ENCODE results near the gene VSTM4. TPM values are rescaled to one million over a fixed set of nuclear protein-coding genes. Genes with fewer than 3 reads are reported as not detected.

The VSTM4 gene
- total RNA-seq, 4 donors from 2014 or later, result 10.0 to 21.4 (median 12.6) TPM

DNA sequence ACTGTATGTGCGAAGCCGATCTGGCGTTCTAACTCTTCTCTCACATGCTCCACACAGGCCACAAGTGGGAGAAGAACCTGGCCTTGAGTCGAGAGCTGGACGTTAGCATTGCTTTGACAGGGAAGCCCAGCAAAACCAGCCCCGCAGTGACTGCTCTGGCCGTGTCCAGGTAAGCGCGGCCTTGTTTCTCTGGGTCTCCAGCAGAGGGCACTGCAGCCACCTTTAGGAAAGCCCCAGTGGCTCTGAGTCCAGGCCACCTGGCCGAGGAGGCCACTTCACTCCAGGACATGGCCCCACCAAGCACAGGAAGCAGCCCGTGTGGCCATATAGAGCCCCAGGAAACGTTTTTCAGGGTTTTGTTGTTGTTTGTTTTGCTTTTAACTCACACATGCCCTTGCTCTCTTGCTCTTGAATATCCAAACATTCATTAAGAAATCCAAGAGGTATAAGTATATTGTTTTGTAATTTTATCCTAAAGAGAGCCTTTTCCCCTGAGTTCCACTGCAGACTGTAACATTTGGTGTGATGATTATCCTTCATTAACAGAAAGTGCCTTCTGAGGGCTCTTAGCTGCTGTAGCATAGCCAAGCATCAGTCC lies 133.9 kb downstream of the VSTM4 start:
- no peaks in the 10 kb centered on the region for H3K36me3 ChIP-seq
- intact Hi-C loops (cut with DNase I), result loop anchor here (10.0 kb wide), 2 partner anchors 183 to 533 kb away; no protein-coding TSS in a partner anchor
- H3K27ac ChIP-seq (replicated peaks in 1 of 4), result no peak overlapping the region
- peaks cover 0 to 5% (median 2%) of the 10 kb centered on the region in 4 donors for H3K4me1 ChIP-seq
- no peaks in the 10 kb centered on the region for H3K9me3 ChIP-seq
- no peaks in the 10 kb centered on the region for H3K27me3 ChIP-seq
- TF ChIP-seq, protein P1, sequence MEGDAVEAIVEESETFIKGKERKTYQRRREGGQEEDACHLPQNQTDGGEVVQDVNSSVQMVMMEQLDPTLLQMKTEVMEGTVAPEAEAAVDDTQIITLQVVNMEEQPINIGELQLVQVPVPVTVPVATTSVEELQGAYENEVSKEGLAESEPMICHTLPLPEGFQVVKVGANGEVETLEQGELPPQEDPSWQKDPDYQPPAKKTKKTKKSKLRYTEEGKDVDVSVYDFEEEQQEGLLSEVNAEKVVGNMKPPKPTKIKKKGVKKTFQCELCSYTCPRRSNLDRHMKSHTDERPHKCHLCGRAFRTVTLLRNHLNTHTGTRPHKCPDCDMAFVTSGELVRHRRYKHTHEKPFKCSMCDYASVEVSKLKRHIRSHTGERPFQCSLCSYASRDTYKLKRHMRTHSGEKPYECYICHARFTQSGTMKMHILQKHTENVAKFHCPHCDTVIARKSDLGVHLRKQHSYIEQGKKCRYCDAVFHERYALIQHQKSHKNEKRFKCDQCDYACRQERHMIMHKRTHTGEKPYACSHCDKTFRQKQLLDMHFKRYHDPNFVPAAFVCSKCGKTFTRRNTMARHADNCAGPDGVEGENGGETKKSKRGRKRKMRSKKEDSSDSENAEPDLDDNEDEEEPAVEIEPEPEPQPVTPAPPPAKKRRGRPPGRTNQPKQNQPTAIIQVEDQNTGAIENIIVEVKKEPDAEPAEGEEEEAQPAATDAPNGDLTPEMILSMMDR (IDR thresholded peaks at IDR 0.05), result peak; percentile 56 to 85 (median 59)
- no peak for TF ChIP-seq EP300 (IDR thresholded peaks at IDR 0.05)
- H3K4me3 ChIP-seq, result no peak overlapping the region
- DNase-seq (ENCODE audit: extremely low spot score), result no peak
- WGBS, result 30% methylated on average over 12 of the region's 12 CpGs

DNA sequence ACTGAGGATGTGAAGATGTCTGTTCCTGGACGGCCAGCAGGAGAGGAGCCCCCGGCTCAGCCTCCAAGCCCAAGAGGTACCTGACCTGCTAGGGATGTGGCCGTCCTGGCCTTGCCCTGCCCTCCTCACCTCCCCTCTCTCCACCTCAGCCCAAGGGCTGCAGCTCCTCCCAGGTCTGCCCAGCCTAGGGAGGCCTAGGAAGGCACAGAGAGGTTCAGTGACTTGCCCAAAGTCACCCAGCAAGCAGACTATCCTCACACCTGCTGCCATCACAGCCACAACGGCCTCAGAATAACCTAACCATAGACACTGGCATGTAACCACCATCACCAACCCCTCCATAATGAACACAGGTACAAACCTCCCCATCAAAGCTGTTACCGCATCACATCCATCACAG lies 137.0 kb downstream of the VSTM4 start:
- Histone ChIP-seq H3K4me3 (no peak overlapping the region), H3K9me3 (no peaks in the 10 kb centered on the region), H3K27me3 (no peaks in the 10 kb centered on the region), H3K4me1 (peaks cover 0 to 5% (median 2%) of the 10 kb centered on the region in 4 donors), H3K36me3 (no peaks in the 10 kb centered on the region), H3K27ac (replicated peaks in 1 of 4) (no peak overlapping the region)
- WGBS, result 90% methylated on average over 2 of the region's 5 CpGs
- intact Hi-C loops (cut with DNase I), result no loop called here
- no peak for DNase-seq (ENCODE audit: extremely low spot score)
- no peak for TF ChIP-seq POLR2A (IDR thresholded peaks at IDR 0.05; ENCODE audit: low read depth)
- TF ChIP-seq POLR2AphosphoS5 (IDR thresholded peaks at IDR 0.05), result no peak
- TF ChIP-seq, protein P1 (IDR thresholded peaks at IDR 0.05), result no peak
- TF ChIP-seq EP300 (IDR thresholded peaks at IDR 0.05), result no peak

DNA sequence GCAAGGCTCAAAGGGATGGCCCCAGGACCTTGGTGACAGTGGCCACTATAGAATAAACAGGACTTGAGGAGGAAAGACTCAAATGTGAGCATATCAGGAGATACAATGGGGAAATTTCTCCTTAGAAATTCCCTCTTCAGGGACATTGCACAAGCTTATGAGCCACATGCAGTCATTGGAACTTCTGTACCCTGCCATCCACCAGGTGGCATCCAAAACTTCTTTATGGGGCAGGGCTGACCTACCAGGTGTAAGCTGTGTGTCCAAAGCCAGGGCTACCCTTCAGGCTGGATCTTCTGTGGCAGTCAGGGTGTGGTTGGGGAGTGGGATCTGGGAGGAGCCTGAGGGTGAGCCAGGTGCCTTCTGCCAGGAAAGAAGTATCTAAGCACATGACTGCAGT lies 139.1 kb downstream of the VSTM4 start:
- H3K9me3 ChIP-seq, result no peaks in the 10 kb centered on the region
- H3K27me3 ChIP-seq, result no peaks in the 10 kb centered on the region
- TF ChIP-seq, protein P1 (IDR thresholded peaks at IDR 0.05), result peak in 1 of 3 experiments; percentile 6
- no peak for TF ChIP-seq POLR2AphosphoS5 (IDR thresholded peaks at IDR 0.05)
- no peak for DNase-seq (ENCODE audit: extremely low spot score)
- H3K27ac ChIP-seq (replicated peaks in 1 of 4), result no peak overlapping the region
- intact Hi-C loops (cut with DNase I), result no loop called here
- H3K4me1 ChIP-seq, result peaks cover 0 to 1% (median 0%) of the 10 kb centered on the region in 4 donors
- no peak overlapping the region for H3K4me3 ChIP-seq
- no peaks in the 10 kb centered on the region for H3K36me3 ChIP-seq

DNA sequence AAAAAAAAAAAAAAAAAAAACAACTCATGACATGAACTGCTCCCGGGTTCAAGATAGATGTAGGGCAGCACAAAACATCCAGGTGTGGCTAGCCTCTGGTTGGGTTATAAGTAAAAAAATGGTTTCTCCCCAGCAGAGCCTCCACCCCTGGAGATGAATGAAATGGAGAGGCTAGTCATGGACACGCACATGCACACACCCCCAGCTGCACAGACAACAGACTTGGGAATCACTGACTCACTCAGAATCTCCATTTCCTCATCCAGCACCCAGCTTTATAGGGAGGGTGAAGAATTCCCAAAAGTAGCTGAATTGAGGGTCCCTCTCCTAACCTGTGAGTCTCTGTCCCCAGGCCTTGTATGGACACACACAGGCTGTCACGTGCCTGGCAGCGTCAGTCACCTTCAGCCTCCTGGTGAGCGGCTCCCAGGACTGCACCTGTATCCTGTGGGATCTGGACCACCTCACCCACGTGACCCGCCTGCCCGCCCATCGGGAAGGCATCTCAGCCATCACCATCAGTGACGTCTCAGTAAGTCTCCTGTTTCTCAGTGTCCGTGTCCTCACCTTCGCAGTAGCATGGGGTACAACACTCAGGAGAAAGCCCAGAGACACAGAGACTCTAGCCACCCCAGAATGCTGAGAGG lies 140.7 kb downstream of the VSTM4 start:
- Histone ChIP-seq H3K4me1 (no peaks in the 10 kb centered on the region), H3K27me3 (no peaks in the 10 kb centered on the region), H3K36me3 (no peaks in the 10 kb centered on the region), H3K27ac (replicated peaks in 1 of 4) (no peak overlapping the region), H3K4me3 (no peak overlapping the region), H3K9me3 (no peaks in the 10 kb centered on the region)
- no peak for TF ChIP-seq EP300 (IDR thresholded peaks at IDR 0.05)
- TF ChIP-seq POLR2AphosphoS5 (IDR thresholded peaks at IDR 0.05), result no peak
- TF ChIP-seq POLR2A (IDR thresholded peaks at IDR 0.05; ENCODE audit: low read depth), result no peak
- TF ChIP-seq, protein P1 (IDR thresholded peaks at IDR 0.05), result no peak
- DNase-seq (ENCODE audit: extremely low spot score), result no peak
- WGBS, result 89% methylated on average over 12 of the region's 12 CpGs
- intact Hi-C loops (cut with DNase I), result no loop called here

DNA sequence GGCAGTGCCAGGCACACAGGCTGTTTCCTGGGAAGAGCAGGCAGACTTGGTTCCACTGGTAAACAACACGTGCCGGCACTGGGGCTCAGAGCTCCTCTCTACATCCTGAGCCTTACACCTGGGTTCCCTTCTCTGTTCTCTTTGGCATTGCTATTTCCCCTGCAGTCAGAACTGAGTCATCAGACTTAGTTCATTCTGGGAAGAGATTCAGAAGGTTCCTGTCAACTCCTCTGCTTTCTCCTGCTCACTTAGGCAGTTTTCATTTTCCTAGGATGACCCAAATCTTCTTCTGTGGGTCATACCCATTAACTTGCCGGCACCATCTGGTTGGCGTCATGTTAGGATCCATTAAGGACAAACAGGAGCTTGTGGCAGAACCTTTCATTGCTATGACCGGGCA lies 142.3 kb downstream of the VSTM4 start:
- intact Hi-C loops (cut with DNase I), result no loop called here
- TF ChIP-seq POLR2AphosphoS5 (IDR thresholded peaks at IDR 0.05) (no peak), POLR2A (IDR thresholded peaks at IDR 0.05; ENCODE audit: low read depth) (no peak), EP300 (IDR thresholded peaks at IDR 0.05) (no peak)
- TF ChIP-seq, protein P1 (IDR thresholded peaks at IDR 0.05), result no peak
- H3K4me1 ChIP-seq, result no peaks in the 10 kb centered on the region
- no peak overlapping the region for H3K4me3 ChIP-seq
- no peak overlapping the region for H3K27ac ChIP-seq (replicated peaks in 1 of 4)
- no peak for DNase-seq (ENCODE audit: extremely low spot score)
- H3K9me3 ChIP-seq, result no peaks in the 10 kb centered on the region
- no peaks in the 10 kb centered on the region for H3K36me3 ChIP-seq
- WGBS, result 91% methylated on average over 5 of the region's 5 CpGs
- H3K27me3 ChIP-seq, result no peaks in the 10 kb centered on the region
